Measurements from ENCODE around the gene SCIN.
"Not testable (repeated sequence)": the region's sequence is repeated elsewhere in the genome, so short reads cannot be mapped to it uniquely, and the experiment has no call there.

Gene SCIN

DNA sequence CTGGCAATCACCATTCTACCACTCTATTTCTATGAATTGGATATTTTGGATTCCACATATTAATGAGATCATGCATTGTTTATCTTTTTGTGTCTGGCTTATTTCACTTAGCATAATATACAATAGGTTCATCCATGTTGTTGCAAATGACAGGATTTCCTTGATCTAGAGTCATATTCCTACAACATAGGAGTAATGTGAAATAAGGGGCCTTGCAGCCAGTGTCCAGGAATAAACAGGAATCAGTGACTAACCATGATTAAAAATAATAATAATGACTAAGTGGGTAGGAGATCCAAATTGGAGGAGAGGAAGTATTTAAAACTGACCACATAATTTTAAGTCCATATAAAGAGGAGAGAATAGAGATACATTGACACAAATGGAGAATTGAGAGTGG lies 49.9 kb downstream of the SCIN start:
- DNase-seq: no peak

DNA sequence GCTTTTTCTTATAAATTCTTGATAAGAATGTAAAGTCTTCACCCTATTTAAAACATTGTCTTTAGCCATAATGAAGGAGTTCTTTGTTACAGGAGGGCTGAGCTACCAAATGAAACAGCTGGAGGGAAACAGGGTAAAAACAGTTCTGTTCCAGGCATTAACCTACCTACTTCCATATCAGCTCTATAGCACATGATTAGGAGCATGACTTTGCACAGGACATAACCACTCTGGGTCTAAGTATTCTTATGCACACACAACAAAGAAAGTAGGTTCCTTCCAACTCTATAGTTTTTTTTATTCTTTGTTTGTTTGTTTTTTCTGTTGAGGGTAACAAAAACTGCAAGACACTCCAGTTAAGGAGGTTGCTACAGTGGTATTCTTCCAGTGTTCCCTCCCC lies 52.7 kb downstream of the SCIN start:
- no peak for DNase-seq

DNA sequence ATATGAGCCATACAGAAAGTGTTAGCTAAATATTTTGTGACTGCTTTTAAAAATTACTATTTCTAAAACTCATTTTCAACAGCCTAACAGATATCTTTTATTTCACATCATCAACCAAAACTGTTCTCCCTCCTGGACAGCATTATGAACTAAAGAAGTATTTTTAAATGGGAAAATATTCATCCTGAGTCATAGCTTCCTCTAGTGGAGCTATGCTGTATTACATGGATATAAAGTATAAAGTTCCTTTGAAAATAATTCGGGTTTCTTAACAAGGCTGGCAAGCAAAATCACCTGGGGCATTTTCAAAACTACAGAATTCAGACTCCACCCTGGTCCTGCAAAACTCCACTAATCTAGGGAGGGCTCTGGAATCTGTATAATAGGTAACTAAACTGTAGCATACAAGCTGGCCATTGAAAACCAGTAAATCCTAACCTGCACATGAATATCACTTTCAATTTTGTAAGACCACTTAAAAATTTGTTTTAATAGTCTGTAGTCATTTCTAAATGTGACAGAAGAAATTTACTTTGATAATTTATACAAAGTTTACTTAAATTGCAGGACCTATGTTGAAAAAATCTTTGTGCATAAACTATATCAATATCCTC lies 53.5 kb downstream of the SCIN start:
- DNase-seq: no peak

DNA sequence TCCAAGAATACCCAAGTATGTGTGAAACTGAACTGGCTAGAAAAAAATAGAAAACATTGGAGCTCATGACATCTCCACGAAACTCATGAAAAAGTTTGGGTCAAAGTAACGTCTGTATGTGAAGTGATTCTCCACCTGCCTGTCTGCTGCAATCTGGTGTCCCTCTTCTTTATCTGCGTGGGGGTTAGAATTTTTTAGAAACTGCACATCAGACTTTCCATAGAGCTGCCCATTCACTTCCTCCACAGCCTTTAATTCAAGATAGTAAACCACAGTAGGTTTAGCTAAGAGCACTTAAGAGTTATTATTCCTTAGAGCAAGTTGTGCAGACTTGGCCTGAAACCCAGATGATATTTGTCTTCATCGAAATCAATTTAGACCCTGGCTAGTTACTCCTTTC lies 55.3 kb downstream of the SCIN start:
- DNase-seq: no peak

DNA sequence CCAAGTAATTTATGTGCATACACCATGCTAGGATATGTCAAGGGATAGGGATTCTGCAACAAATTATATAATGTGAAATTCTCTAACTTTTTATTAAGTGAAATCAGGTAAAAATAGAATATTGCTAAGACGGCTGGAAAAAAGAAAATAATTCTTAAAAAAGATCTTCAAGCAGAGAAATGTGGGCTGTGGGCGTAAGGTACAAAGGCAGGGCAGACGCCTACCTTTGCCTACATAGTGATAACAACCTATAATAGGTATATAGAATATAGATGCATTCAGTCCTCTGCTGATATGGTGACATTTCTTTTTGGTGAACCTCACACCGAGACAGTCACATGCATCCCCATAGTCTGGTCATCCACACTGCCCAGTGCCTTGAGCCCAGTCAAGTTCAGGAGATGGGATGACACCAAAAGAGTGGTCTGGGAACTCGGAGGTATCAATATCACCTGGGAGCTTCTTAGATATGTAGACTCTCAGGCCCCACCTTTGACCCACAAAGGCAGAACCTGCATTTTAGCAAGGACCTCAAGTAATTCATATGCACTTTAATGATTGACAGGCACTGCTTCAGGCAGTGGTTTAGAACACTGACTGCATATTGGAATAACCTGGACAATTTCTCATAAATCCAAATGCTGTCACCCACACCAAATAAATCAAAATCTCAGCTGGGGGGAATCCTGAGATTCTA lies 59.4 kb downstream of the SCIN start:
- DNase-seq: no peak

DNA sequence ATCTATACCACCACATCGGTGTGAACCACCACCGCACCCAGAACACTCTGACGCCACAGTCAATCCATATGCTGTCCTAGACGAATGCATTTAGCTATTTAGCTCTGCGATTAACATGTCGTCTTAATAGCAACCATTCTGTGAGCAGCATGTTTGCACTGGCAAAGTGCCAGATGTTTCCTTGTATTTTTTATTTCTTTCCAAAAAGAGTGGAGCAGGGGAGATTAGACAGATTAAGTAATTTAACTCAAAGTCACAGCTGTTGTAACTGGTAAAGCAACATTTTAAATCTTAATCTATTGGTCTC lies 59.9 kb downstream of the SCIN start:
- DNase-seq: peak; percentile 78

DNA sequence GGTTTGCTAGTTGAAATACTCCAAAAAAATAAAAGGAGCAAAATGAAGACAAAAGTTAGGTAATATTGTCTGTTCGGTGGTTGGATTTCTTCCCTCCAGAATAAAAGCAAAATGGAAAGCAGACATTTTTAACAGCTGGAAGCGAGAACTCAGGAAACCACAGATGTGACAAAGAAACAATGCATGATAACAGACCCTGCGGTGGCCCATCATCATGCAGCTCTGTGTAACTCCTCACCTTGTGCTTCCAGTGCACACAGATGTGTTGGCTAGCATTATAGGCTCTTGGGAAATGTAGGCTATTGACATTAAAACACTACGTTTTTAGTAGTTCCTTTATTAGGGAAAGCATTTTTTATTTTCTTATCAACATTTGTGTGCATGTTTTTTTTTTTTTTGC lies 63.1 kb downstream of the SCIN start:
- no peak for DNase-seq

DNA sequence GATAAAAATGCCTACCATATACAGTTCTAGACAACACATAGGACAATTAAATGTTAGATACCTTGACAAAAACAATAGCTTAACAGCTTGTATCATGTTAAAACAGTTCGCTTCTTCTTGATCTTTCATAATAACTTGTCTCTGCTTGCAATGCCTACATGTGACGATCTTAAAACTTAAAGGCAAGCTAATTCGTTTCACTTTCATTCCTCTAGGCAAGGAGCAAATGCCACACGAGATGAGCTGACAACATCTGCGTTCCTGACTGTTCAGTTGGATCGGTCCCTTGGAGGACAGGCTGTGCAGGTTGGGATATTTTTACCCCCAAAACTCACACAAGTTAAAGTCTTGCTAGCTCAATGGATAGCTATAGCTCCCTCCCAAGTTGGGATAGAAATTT lies 65.3 kb downstream of the SCIN start:
- DNase-seq: no peak

DNA sequence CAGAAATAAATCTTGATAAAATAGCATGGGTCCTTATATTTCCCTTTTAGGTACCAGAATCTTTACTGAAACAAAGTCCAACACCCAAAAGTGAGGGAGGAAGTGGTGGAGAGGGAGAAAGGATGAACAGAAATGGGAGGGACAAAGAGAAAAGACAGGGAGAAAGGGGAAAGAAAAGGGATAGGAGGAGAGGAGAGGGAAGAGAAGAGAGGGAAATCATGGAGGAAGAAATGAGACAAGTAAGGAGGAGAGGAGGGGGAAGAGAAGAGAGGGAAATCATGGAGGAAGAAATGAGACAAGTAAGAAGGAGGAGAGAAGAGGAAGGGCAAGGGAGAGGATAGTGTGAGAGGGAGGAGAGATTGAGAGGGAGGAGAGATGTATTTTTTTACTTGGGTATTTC lies 66.8 kb downstream of the SCIN start:
- DNase-seq: no peak

DNA sequence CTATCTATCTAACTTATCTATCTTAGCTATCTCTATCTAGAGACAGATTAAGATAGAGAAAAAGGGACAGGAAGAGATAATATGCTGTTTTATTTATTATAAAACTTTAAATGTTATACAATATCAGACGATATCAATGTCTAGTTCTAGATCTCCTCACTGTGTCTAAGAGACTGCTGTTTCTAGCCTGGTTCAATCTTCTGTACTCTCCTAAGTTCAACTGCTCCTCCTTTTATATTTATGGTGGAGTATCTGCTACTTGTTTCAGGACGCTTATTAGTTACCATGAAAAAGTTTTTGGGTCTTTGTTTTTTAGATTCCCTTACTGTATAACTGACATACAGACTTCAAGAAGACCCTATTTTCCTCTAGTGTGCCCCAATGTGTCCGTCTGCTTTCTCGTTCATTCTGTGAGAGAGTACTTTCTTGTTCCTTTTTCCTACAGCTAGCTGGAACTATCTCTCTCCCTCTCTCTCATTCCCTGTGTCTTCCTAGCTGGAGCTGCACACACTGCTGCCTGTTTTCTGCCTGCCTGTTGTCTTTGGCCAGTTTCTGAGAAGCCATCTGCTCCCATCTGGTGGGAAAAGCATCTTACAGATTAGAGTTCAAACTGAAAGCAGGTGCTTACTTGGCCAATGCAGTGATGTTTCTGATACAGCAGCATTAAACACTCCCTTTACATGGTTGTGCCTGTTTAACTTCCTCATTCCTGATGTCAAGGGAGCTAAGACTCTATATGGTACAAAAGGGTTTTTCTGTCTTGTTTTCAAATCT lies 67.5 kb downstream of the SCIN start:
- DNase-seq: peak; percentile 70

DNA sequence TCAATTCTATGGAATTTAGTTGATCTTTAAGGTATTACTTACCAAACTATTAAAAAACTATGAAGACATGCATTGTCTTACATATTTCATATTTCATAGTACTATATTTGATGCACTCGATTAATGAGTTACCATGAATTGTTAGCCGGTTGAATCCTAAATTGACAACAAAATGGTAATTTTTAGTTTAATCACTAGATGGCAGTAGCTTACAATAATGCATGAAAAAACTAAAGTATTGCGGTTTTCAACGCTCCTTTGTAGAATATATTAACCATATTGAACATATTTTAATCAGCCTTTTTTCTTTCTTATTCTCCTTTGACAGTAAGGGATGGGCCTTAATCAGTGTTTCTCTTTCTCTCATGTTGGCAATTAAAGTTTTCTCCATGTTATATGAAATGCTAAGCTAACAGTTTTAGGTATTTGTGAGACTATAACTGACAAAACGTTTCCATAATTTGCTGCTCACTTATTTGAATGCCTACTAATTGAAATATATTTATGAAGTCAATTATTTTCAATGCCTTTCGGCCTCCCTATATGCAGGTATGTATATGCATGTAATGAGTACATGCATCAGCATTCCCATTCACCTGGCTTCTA lies 68.4 kb downstream of the SCIN start:
- DNase-seq: no peak

DNA sequence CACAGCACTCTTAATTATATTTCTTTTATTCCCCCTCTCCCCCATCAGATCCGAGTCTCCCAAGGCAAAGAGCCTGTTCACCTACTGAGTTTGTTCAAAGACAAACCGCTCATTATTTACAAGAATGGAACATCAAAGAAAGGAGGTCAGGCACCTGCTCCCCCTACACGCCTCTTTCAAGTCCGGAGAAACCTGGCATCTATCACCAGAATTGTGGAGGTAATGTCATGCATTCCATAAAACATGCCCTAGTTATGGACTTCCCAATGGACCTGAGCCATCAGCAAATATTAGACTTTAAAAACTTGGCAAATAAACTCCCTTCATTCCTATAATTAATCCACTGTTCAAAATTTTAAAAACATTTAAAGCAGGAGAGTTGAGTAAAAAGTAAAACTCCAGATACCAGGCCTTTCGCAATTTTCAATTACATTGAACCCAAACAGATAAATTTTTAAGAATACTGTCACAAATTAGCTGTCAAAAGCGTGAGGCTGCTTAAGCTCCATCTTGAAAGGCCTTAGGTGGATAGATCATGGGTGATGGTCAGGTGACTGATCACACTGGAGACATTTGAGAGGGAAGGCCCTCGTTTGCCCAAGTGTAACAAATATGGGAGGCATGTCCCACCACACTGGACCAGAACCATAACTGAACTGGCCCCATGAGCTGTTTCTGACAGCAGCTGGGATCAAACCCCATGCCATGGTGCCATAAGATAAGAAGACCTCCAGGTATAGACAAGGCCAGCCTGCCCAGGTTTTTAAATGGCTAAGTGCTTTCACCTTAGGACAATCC lies 70.0 kb downstream of the SCIN start:
- DNase-seq: no peak

DNA sequence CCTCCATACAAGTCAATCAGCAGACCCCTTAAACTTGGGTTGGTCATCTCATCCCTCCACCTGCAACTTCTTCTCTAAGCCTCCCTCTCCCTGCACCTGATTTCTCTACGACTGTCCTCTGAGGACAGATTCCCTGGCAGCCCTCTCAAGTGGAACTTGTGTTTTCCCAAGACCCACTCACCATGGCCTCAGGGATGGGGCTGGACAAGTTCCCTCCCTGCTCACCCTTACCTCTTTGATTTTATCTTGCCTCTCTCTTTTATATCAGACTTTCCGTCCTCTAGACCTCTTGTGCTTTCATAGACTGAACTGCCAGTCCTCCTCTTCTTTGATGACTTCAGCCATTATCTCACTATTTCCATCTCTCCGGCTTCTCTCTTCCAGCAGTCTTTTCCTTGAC lies 70.7 kb downstream of the SCIN start:
- no peak for DNase-seq

DNA sequence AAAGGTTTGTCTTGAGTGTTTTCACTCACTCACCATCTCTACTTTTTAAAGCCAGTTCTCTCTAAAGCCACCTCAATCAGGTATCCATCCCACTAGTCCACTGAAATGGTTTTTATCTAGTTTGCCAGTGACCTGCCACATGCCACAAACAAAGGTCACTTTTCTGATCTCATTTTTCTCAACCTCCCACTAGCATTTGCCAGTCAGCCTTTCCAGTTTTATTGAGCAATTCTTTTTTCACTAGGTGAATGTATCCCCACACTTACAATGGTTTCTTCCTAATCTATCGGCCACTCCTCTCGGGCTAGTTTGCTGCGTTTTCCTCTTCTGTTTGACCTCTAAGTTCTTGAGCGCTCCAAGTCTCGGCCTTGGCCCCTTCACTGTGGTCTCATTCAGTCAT lies 72.0 kb downstream of the SCIN start:
- DNase-seq: no peak

DNA sequence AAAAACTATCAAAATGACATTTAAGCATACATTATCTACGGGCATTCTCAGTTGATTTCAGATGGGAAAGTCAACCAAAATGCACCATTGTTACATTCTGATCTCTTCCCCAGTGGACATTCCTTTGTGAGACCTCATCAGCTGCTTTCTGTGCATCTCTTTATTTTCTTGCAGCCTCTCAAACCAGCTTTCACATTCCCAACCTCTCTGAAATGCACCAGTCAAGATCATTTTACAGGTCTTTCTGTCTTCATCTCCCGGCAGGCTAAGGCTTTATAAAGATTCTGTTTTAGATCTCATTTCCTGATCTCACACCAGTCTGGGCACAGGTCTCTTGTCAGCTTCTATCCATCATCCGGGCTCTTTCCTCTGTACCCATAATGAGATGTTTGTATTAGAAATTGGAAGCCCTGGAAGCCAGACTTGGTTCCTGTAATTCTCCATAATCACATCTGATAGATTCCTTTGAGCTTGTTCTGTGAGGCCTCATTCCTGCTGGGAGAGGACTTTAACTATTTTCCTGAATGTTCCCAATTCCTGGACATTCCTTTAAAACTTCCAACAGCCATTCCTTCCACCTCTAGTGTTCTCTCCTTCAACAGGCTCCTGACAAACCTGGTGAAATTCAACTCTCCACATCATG lies 72.6 kb downstream of the SCIN start:
- DNase-seq: no peak

DNA sequence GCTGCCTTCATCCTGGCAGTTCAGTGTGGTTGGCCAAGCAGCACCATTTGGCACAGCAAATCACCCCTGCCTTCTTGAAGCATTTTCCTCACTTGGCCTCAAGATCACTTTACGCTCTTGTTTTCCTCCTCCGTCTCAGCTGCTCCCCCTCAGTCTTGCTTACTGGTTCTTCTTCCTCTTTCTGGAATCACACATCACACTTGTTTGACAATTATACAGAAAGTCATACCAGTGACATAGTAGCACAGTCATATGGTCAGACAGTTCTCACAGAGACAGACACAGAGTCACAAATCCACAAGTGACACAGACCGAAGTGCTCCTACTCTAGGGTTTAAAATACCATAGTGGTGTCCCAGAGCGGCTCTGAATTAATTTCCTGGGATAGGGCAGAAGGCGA lies 73.1 kb downstream of the SCIN start:
- DNase-seq: no peak

DNA sequence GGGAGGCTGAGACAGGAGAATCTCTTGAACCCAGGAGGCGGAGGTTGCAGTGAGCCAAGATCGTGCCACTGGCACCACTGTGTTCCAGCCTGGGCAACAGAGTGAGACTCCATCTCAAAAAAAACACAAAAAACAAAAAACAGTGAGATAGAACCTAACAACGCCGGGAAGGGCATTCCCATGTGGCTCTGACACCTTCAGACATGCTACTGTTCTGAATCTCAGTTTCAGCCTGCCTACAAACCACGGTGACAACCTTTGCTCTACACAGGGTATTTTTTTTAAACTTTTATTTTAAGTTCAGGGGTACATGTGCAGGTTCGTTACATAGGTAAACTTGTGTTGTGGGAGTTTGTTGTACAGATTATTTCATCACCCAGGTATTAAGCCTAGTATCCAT lies 74.7 kb downstream of the SCIN start:
- DNase-seq: not testable (repeated sequence)

DNA sequence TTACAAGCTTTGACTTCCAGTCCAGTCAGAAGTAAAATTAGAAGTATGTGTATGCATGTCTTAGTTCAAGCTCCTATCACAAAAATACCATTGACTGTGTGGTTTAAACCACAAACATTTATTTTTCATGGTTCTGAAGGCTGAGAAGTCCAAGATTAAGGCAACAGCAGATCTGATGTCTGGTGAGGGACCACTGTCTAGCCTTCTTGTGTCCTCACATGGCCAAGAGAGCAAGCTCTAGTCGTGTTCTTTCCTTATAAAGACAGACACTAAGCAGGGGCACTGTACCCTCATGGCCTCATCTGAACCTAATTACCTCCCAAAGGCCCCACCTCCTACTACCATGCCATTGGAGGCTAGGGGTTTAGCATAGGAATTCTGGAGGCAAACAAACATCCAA lies 75.6 kb downstream of the SCIN start:
- DNase-seq: no peak

DNA sequence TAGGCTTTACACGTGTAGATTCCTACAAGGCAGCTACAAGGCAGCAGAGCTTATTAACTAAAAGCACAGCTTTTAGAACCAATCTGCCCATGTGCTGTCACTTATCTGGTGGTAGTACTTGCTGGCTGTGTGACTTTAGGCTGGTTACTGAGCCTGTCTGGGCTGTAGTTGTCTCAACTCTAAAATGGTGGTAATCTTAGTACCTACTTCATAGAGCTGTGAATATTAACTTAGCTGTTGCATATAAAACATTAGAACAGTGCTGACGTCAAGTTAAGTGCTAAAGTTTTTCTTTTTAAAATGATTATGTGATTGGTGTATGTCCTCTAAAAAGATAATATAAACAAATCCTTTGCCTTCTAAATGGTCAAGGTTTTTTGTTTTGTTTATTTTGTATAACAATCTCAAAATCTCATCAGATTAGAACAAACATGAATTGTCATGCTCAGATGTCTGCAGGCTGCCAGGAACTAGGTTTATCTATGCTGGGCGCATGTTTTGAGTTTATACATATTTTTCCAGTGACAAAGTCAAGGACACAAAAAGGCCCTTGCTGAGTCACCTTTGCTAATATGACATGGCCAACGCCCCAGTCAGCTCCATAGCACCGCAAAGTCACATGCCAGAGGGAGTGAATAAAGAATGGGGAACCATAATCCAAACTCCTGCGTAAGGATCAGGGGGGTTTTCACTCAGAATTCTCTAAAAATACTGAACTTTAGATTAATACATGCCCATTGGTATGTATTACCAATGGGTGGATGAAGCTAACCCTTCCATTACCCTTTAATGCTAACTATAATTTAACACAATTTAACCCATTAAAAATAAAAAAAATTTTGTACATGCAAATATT lies 77.1 kb downstream of the SCIN start:
- no peak for DNase-seq

DNA sequence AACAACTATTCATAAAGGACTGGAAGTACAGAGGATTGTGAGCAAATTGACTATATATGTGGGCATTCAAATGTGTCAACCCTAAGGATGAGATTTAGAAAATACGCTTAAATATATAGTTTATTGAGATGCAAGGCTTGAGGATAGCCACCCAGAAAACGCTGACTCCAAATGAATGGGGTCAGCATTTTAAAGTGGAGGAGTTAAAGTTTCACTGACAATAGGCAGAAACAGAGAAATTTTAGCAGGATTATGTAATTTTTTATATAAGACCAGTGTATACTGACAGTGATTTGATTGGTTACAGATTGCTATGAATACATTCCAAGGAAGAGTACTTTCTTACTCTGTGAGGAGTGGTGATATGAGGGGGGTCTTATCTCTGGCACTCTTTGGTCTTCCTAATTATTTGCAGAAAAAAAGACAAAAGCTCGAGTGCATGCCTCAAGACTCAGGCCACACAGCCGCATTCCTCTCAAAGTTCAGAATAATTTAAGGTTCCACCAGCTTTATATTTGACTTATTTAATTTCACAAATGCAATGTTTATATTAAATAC lies 78.3 kb downstream of the SCIN start:
- DNase-seq: no peak

DNA sequence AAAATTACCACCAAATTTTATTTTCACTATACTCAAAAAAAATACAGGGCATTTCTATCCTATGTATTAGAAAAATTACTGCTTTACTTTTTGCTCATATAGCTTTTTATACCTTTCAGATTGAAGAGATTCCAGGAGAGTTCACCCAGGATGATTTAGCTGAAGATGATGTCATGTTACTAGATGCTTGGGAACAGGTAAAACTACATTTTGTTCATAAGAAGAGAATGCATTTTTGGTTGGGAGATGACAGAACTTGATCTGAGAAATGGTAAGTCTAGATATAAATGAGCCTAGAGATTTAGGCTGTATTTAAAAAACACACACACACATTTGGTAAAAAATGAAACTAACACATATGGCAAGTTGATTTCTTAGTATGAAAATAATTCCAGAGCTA lies 78.8 kb downstream of the SCIN start:
- DNase-seq: no peak
